ENCODE data around the gene TXNDC9. TPM values are rescaled to one million over a fixed set of nuclear protein-coding genes. Genes with fewer than 3 reads are reported as not detected.

The TXNDC9 gene
- total and polyA plus RNA-seq, 5 donors: 18.7 to 22.5 (median 21.0) TPM

DNA sequence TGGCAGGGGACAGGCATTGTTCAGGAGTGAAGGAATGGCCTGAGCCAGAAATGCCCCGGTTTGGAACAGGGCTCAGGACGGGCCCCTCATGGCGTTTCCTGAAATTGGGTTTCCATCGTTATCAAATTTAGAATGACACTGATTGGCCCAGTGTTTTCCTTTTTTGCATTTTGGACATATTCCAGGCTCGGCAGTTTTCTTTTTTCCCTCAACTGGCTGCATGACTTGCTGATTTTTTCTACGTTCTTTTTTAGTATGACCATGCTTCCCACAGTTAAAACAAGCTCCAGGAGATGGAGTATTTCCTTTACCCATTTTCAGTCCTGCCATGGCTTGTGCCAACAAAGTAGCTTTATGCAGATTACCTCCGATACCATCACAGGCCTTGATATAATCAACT lies 60.3 kb downstream of the TXNDC9 start:
- no peak for ATAC-seq
- H3K4me3 ChIP-seq (ENCODE audit: low read length): no peak overlapping the region
- DNase-seq: peak in 1 of 3 donors; percentile 44
- H3K9me3 ChIP-seq (ENCODE audit: control insufficient read depth, low read length): no peaks in the 10 kb centered on the region
- WGBS: 57% methylated on average over 7 of the region's 7 CpGs
- no peaks in the 10 kb centered on the region for H3K4me1 ChIP-seq (ENCODE audit: control insufficient read depth, insufficient read depth, low read length)
- intact Hi-C loops (cut with DNase I): no loop called here
- H3K27me3 ChIP-seq (ENCODE audit: control insufficient read depth, insufficient read depth): no peaks in the 10 kb centered on the region
- no peak overlapping the region for H3K27ac ChIP-seq (ENCODE audit: low read length)

Other genes with a start within 250 kb of the TXNDC9 start
- gene C2orf15, start 194.6 kb downstream of the TXNDC9 start, total RNA-seq: under 1 TPM in 2 of 4 donors, not detected in 2; 0.18 to 0.43 TPM
- 0.25 TPM for gene C2orf15, start 194.6 kb downstream of the TXNDC9 start, polyA plus RNA-seq
- 1 to 10 TPM; 4.2 to 5.2 (median 4.7) TPM for gene TSGA10, start 181.4 kb downstream of the TXNDC9 start, total RNA-seq
- gene TSGA10, start 181.4 kb downstream of the TXNDC9 start, polyA plus RNA-seq: 2.5 TPM
- 10 to 100 TPM in 1 of 4 donors, 1 to 10 TPM in 3; 5.8 to 10.0 (median 7.1) TPM for gene LIPT1, start 181.4 kb downstream of the TXNDC9 start, total RNA-seq
- gene LIPT1, start 181.4 kb downstream of the TXNDC9 start, polyA plus RNA-seq: 12.4 TPM
- gene MITD1, start 155.3 kb downstream of the TXNDC9 start, total RNA-seq: 10 to 100 TPM; 10.4 to 20.6 (median 12.0) TPM
- 22.4 TPM for gene MITD1, start 155.3 kb downstream of the TXNDC9 start, polyA plus RNA-seq
- gene MRPL30, start 155.1 kb downstream of the TXNDC9 start, total RNA-seq: 10 to 100 TPM; 21.3 to 29.6 (median 27.1) TPM
- gene MRPL30, start 155.1 kb downstream of the TXNDC9 start, polyA plus RNA-seq: 24.2 TPM
- not detected for gene LYG2, start 80.7 kb downstream of the TXNDC9 start, total RNA-seq
- not detected for gene LYG2, start 80.7 kb downstream of the TXNDC9 start, polyA plus RNA-seq
- gene LYG1, start 35.1 kb downstream of the TXNDC9 start, total RNA-seq: under 1 TPM in 3 of 4 donors, not detected in 1; 0.40 to 0.72 (median 0.65) TPM
- 0.84 TPM for gene LYG1, start 35.1 kb downstream of the TXNDC9 start, polyA plus RNA-seq
- gene EIF5B, start 1.1 kb upstream of the TXNDC9 start, total RNA-seq: 10 to 100 TPM; 67.1 to 79.9 (median 71.9) TPM
- gene EIF5B, start 1.1 kb upstream of the TXNDC9 start, polyA plus RNA-seq: 71.6 TPM
- gene REV1, start 153.7 kb upstream of the TXNDC9 start, total RNA-seq: 10 to 100 TPM; 31.0 to 37.1 (median 34.3) TPM
- gene REV1, start 153.7 kb upstream of the TXNDC9 start, polyA plus RNA-seq: 16.4 TPM

Measured in right cardiac atrium (tissue), 5 donors.